ENCODE data around the gene KDM4C.

DNA sequence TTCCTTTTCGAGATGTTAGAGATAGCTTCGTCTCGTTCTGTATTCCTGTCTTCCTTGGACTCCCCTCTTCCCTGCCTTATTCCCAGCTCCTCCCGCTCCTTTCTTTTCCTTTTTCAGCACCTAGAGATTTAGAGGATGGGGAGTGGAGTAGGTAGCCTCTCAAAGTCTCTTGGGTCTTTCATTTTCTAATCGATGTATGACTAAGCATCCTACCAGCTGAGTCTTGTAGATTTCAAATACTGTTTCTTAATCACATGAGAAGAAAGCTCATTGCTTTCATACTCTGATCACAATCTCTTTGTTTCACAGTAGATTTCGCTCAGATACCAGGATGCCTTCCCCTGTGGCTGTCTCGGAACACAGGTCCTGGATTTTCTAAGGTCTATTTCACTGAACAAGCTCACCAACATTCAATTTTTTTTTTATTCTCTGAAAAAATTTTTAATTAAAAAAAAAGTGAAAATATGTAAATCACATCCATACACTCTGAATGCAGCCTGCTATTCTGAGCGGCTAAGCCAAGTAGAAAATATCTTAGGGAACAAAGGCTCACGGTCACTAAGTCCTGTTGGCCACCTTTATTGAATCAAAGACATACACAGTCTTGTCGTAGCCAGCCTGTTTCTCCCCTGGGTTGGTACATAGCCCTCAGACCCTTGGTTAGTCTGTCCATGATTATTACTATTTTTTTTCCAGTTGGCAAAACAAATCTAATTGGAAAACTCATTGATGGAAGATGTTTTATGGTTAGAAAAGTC, 413.8 kb downstream of the KDM4C start:
- TF ChIP-seq, protein P1, sequence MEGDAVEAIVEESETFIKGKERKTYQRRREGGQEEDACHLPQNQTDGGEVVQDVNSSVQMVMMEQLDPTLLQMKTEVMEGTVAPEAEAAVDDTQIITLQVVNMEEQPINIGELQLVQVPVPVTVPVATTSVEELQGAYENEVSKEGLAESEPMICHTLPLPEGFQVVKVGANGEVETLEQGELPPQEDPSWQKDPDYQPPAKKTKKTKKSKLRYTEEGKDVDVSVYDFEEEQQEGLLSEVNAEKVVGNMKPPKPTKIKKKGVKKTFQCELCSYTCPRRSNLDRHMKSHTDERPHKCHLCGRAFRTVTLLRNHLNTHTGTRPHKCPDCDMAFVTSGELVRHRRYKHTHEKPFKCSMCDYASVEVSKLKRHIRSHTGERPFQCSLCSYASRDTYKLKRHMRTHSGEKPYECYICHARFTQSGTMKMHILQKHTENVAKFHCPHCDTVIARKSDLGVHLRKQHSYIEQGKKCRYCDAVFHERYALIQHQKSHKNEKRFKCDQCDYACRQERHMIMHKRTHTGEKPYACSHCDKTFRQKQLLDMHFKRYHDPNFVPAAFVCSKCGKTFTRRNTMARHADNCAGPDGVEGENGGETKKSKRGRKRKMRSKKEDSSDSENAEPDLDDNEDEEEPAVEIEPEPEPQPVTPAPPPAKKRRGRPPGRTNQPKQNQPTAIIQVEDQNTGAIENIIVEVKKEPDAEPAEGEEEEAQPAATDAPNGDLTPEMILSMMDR (IDR thresholded peaks at IDR 0.05): no peak
- TF ChIP-seq POLR2A (IDR thresholded peaks at IDR 0.05): no peak
